ENCODE measurements around the gene VPS29. TPM values are rescaled to one million over a fixed set of nuclear protein-coding genes. Genes with fewer than 3 reads are reported as not detected.
"Not testable (repeated sequence)": the region's sequence is repeated elsewhere in the genome, so short reads cannot be mapped to it uniquely, and the experiment has no call there.

VPS29 gene
- total and polyA plus RNA-seq, 5 donors from 2014 or later = 102 to 239 (median 208) TPM

DNA sequence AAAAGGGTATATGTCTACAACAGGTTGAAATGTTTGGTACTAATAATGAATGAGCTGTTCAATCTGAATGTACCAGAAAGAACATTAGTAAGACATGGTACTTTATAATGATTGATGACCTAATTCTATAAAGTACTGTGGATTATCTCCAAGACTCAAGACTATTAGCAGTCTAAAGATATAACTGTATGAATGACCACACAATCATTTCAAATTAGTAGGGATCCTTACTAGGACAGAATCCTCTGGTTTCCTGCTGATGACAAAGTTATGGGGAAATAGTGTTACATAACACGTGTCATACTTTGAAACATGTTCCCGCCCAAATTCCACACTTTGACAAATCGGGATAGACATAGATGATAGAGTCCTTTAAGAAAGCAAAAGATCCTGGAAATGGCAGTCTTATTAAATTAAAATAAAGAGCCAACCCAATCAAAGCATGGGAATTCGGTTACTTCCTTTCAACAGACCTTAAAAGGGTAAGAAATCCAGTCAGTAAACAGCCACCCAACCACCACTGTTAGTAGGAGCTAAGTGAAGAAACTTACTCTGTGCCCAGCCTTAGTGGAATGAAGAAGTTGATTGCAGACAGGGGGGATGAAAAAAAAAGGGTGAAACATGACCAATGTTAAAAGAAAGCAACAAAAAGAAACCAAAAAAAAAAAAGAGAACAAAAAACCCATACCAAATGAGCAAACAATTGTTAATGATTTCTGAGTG lies 2.8 kb downstream of the VPS29 start:
- H3K36me3 Mint-ChIP-seq = peaks cover 15% of the 10 kb centered on the region
- peaks cover 7% of the 10 kb centered on the region for H3K27me3 Mint-ChIP-seq
- Histone ChIP-seq H3K4me3 (ENCODE audit: low read depth, low read length) (peak overlapping the region; percentile 4), H3K36me3 (ENCODE audit: control insufficient read depth, insufficient read depth, low read length) (peaks cover 24% of the 10 kb centered on the region), H3K4me1 (ENCODE audit: control insufficient read depth, insufficient read depth, low read length, poor library complexity, severe bottlenecking) (peaks cover 26% of the 10 kb centered on the region), H3K27me3 (ENCODE audit: control insufficient read depth, insufficient read depth, low read length) (no peaks in the 10 kb centered on the region), H3K27ac (ENCODE audit: insufficient read depth, low read length, poor library complexity, severe bottlenecking) (no peak overlapping the region), H3K9me3 (ENCODE audit: control insufficient read depth in 2 of 2, low read length in 2 of 2) (no peaks in the 10 kb centered on the region)
- peak overlapping the region; percentile 32 to 77 (median 66) for H3K4me3 Mint-ChIP-seq
- peaks cover 19 to 53% (median 29%) of the 10 kb centered on the region in 4 donors for H3K4me1 Mint-ChIP-seq
- ATAC-seq (ENCODE audit: low read depth in 2 of 2) = no peak
- no peaks in the 10 kb centered on the region for H3K9me3 Mint-ChIP-seq
- no peak for DNase-seq
- peak overlapping the region in 2 of 3 donors; percentile 53 to 70 for H3K27ac Mint-ChIP-seq

DNA sequence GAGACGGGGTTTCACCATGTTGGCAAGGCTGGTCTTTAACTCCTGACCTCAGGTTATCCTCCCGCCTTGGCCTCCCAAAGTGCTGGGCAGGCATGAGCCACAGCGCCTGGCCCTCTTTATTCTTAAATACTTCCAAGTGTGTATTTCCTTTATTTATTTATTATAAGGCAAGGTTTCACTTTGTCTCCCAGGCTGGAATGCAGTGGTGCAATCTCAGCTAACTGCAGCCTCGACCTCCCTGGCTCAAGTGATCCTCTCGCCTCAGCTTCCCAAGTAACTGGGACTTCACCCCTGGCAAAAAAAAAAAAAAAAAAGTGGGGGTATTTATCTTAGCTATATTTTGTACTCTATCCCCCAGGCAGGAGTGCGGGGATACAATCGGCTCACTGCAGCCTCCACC lies 26.5 kb downstream of the VPS29 start:
- peaks cover 0 to 4% (median 0%) of the 10 kb centered on the region in 4 donors for H3K4me1 Mint-ChIP-seq
- peaks cover 4% of the 10 kb centered on the region for H3K36me3 Mint-ChIP-seq
- no peak overlapping the region for H3K4me3 Mint-ChIP-seq
- Histone ChIP-seq H3K4me1 (ENCODE audit: control insufficient read depth, insufficient read depth, low read length, poor library complexity, severe bottlenecking) (no peaks in the 10 kb centered on the region), H3K27me3 (ENCODE audit: control insufficient read depth, insufficient read depth, low read length) (no peaks in the 10 kb centered on the region), H3K36me3 (ENCODE audit: control insufficient read depth, insufficient read depth, low read length) (no peaks in the 10 kb centered on the region), H3K9me3 (ENCODE audit: control insufficient read depth in 2 of 2, low read length in 2 of 2) (no peaks in the 10 kb centered on the region), H3K4me3 (ENCODE audit: low read depth, low read length) (no peak overlapping the region), H3K27ac (ENCODE audit: insufficient read depth, low read length, poor library complexity, severe bottlenecking) (no peak overlapping the region)
- no peak overlapping the region for H3K27ac Mint-ChIP-seq
- no peak for ATAC-seq (ENCODE audit: low read depth in 2 of 2)
- DNase-seq = no peak
- no peaks in the 10 kb centered on the region for H3K27me3 Mint-ChIP-seq
- no peaks in the 10 kb centered on the region for H3K9me3 Mint-ChIP-seq

DNA sequence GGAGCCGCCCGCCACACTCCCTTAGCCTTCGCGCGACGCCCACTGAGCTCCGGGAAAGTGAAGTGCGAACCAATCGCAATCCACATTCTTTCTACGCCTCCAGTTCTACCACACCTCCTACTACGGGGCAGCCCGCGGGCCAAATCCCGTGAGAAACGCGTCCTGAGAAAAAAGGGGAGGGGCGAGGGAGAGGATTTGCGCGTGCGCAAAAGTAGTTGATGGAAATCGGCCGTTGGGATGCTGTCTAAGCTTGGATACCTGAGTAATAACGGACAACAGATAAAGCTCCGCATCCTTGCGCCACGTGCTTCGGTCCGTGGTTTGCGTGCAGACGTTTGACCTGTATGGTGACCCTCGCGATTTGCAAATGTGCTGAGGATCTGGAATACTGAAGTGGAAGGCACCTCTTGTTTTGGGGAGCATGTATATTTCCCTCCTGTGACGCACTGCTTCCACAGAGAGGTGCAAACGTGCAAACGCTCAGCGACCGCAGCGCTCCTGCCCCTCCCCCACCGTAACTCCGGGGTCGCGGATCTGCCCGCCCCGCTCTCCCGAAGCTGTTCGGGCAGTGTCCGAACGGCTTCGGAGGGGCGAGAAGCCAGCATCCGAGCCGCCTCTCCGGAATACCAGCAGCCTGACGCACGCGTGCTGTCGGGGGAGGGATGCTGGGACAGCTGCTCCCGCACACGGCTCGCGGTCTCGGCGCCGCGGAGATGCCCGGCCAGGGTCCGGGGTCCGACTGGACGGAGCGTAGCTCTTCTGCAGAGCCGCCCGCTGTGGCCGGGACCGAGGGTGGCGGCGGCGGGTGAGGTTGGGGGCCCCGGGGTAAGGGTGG lies 33.5 kb downstream of the VPS29 start, which contains the start of the genes FAM216A and GPN3:
TSS of gene FAM216A (plus strand) at position 632 of the 835 bp plus-strand sequence. CDS start at position 663, 31 bp downstream.
TSS of gene GPN3 (minus strand) at position 44 of the 835 bp plus-strand sequence. CDS start 54 bp downstream, outside the sequence.
- peaks cover 7% of the 10 kb centered on the region for H3K36me3 Mint-ChIP-seq
- Histone ChIP-seq H3K4me3 (ENCODE audit: low read depth, low read length) (peak within 1 kb of the TSS; percentile 98), H3K36me3 (ENCODE audit: control insufficient read depth, insufficient read depth, low read length) (peaks cover 6% of the 10 kb centered on the region), H3K9me3 (ENCODE audit: control insufficient read depth in 2 of 2, low read length in 2 of 2) (no peaks in the 10 kb centered on the region), H3K27ac (ENCODE audit: insufficient read depth, low read length, poor library complexity, severe bottlenecking) (peak within 1 kb of the TSS; percentile 83), H3K4me1 (ENCODE audit: control insufficient read depth, insufficient read depth, low read length, poor library complexity, severe bottlenecking) (peaks cover 27% of the 10 kb centered on the region), H3K27me3 (ENCODE audit: control insufficient read depth, insufficient read depth, low read length) (no peaks in the 10 kb centered on the region)
- ATAC-seq (ENCODE audit: low read depth in 2 of 2) (peak; percentile 89), DNase-seq (peak; percentile 93 to 98 (median 97))
- no peaks in the 10 kb centered on the region for H3K27me3 Mint-ChIP-seq
- H3K27ac Mint-ChIP-seq = peak within 1 kb of the TSS; percentile 92 to 99 (median 98)
- H3K4me1 Mint-ChIP-seq = peaks cover 10 to 51% (median 27%) of the 10 kb centered on the region in 4 donors
- peak within 1 kb of the TSS; percentile 96 to 99 (median 98) for H3K4me3 Mint-ChIP-seq
- H3K9me3 Mint-ChIP-seq = no peaks in the 10 kb centered on the region

DNA sequence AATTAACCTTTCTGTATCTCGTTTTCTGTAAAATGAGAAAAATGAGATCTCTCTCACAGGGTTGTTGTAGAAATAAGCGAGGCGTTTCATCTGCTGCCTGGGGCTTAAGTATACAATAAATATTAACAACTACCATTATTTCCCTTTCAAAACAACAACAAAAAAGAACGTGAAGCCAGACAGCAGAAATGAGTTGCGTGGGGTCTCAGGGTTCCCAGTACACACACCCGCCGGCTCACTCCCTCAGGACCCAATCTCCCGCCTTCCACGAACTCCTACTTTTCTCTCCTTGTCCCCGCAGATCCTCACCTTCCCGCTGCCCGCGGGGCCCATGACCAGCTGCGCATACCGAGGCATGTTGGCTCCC lies 34.1 kb downstream of the VPS29 start:
- peak overlapping the region; percentile 83 for H3K27ac ChIP-seq (ENCODE audit: insufficient read depth, low read length, poor library complexity, severe bottlenecking)
- Mint-ChIP-seq H3K36me3 (peaks cover 7% of the 10 kb centered on the region), H3K9me3 (no peaks in the 10 kb centered on the region), H3K27ac (peak overlapping the region; percentile 92 to 99 (median 98)), H3K4me1 (peaks cover 10 to 51% (median 27%) of the 10 kb centered on the region in 4 donors), H3K27me3 (no peaks in the 10 kb centered on the region), H3K4me3 (peak overlapping the region; percentile 96 to 99 (median 98))
- DNase-seq = no peak
- peaks cover 27% of the 10 kb centered on the region for H3K4me1 ChIP-seq (ENCODE audit: control insufficient read depth, insufficient read depth, low read length, poor library complexity, severe bottlenecking)
- H3K27me3 ChIP-seq (ENCODE audit: control insufficient read depth, insufficient read depth, low read length) = no peaks in the 10 kb centered on the region
- peak overlapping the region; percentile 98 for H3K4me3 ChIP-seq (ENCODE audit: low read depth, low read length)
- no peak for ATAC-seq (ENCODE audit: low read depth in 2 of 2)
- peaks cover 6% of the 10 kb centered on the region for H3K36me3 ChIP-seq (ENCODE audit: control insufficient read depth, insufficient read depth, low read length)
- no peaks in the 10 kb centered on the region for H3K9me3 ChIP-seq (ENCODE audit: control insufficient read depth in 2 of 2, low read length in 2 of 2)

DNA sequence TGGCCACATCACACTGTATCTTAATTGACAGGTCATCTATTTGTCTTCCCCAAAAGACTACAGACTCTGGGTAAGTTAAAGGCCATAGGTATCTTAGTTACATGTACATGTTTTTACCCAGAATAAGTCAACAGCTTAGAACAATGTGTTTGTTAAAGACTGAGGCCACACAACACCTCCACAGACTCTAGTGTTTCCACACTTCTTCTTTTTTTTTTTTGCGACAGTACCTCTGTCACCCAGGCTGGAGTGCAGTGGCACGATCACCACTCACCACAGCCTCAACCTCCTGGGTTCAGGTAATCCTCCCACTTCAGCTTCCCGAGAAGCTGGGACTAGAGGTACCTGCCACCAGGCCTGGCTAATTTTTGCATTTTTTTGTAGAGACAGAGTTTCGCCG lies 35.1 kb downstream of the VPS29 start:
- Mint-ChIP-seq H3K36me3 (peaks cover 12% of the 10 kb centered on the region), H3K4me3 (peak overlapping the region; percentile 23 to 64 (median 52)), H3K4me1 (peaks cover 10 to 55% (median 29%) of the 10 kb centered on the region in 4 donors), H3K27ac (peak overlapping the region in 1 of 3 donors; percentile 92), H3K27me3 (no peaks in the 10 kb centered on the region), H3K9me3 (no peaks in the 10 kb centered on the region)
- Histone ChIP-seq H3K4me1 (ENCODE audit: control insufficient read depth, insufficient read depth, low read length, poor library complexity, severe bottlenecking) (peaks cover 27% of the 10 kb centered on the region), H3K27me3 (ENCODE audit: control insufficient read depth, insufficient read depth, low read length) (no peaks in the 10 kb centered on the region), H3K9me3 (ENCODE audit: control insufficient read depth in 2 of 2, low read length in 2 of 2) (no peaks in the 10 kb centered on the region), H3K4me3 (ENCODE audit: low read depth, low read length) (peak overlapping the region; percentile 98), H3K36me3 (ENCODE audit: control insufficient read depth, insufficient read depth, low read length) (peaks cover 11% of the 10 kb centered on the region), H3K27ac (ENCODE audit: insufficient read depth, low read length, poor library complexity, severe bottlenecking) (no peak overlapping the region)
- DNase-seq (no peak), ATAC-seq (ENCODE audit: low read depth in 2 of 2) (no peak)

DNA sequence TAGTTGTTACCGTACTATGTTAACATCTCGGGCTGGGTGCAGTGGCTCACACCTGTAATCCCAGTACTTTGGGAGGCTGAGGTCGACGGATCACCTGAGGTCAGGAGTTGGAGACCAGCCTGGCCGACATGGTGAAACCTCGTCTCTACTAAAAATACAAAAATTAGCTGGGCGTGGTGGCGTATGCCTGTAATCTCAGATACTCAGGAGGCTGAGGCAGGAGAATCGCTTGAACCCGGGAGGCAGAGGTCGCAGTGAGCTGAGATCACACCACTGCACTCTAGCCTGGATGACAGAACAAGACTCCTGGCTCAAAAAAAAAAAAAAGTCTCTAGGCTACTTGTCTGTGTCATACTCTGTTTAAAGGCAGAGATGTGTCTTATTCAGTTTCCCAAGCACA lies 36.1 kb downstream of the VPS29 start:
- not testable (repeated sequence) for H3K27me3 Mint-ChIP-seq
- peak overlapping the region in 2 of 3 donors; percentile 10 to 17 for H3K27ac Mint-ChIP-seq

DNA sequence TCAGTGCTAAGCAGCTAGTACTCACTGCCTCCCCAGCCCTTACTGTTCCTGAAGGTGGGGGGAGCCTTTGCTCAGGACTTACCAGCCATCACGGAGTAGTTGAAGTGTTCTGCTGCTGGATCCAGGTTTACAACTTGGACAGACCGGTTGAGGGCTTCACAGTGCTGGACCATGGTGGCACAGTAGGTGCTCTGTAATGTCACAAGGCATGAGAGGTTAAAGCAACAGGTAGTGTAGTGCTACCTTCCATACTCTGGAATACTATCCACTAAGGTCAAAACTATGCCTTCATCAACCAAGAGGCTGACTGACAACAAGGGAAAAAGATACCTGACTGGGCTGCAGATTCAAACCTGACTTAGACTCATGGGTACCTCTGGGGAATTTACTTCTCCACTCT lies 36.9 kb downstream of the VPS29 start:
- Histone ChIP-seq H3K36me3 (ENCODE audit: control insufficient read depth, insufficient read depth, low read length) (peaks cover 15% of the 10 kb centered on the region), H3K4me1 (ENCODE audit: control insufficient read depth, insufficient read depth, low read length, poor library complexity, severe bottlenecking) (peaks cover 27% of the 10 kb centered on the region), H3K27ac (ENCODE audit: insufficient read depth, low read length, poor library complexity, severe bottlenecking) (no peak overlapping the region), H3K4me3 (ENCODE audit: low read depth, low read length) (no peak overlapping the region), H3K9me3 (ENCODE audit: control insufficient read depth in 2 of 2, low read length in 2 of 2) (no peaks in the 10 kb centered on the region), H3K27me3 (ENCODE audit: control insufficient read depth, insufficient read depth, low read length) (no peaks in the 10 kb centered on the region)
- Mint-ChIP-seq H3K4me1 (peaks cover 10 to 56% (median 30%) of the 10 kb centered on the region in 4 donors), H3K27ac (peak overlapping the region in 1 of 3 donors; percentile 17), H3K27me3 (no peaks in the 10 kb centered on the region), H3K4me3 (peak overlapping the region in 1 of 4 donors; percentile 81), H3K36me3 (peaks cover 16% of the 10 kb centered on the region), H3K9me3 (no peaks in the 10 kb centered on the region)
- ATAC-seq (ENCODE audit: low read depth in 2 of 2) = no peak
- DNase-seq = no peak

More for the DNA sequence above, 36.1 kb downstream of the VPS29 start:
- not testable (repeated sequence) for H3K27me3 ChIP-seq (ENCODE audit: control insufficient read depth, insufficient read depth, low read length); H3K9me3 Mint-ChIP-seq; H3K27ac ChIP-seq (ENCODE audit: insufficient read depth, low read length, poor library complexity, severe bottlenecking); H3K9me3 ChIP-seq (ENCODE audit: control insufficient read depth in 2 of 2, low read length in 2 of 2); ATAC-seq (ENCODE audit: low read depth in 2 of 2); H3K4me3 ChIP-seq (ENCODE audit: low read depth, low read length); DNase-seq
- H3K36me3 ChIP-seq (ENCODE audit: control insufficient read depth, insufficient read depth, low read length) = peaks cover 15% of the 10 kb centered on the region
- Mint-ChIP-seq H3K4me3 (peak overlapping the region; percentile 33 to 81 (median 52)), H3K4me1 (peaks cover 10 to 59% (median 27%) of the 10 kb centered on the region in 4 donors), H3K36me3 (peaks cover 12% of the 10 kb centered on the region)
- peaks cover 27% of the 10 kb centered on the region for H3K4me1 ChIP-seq (ENCODE audit: control insufficient read depth, insufficient read depth, low read length, poor library complexity, severe bottlenecking)

Data from CD4-positive, CD25-positive, alpha-beta regulatory T cell (primary cell).